HG02943 (cell line): ENCODE measurements around the gene SAP130.
"Not testable (repeated sequence)": the region's sequence is repeated elsewhere in the genome, so short reads cannot be mapped to it uniquely, and the experiment has no call there.

Source experiments
- ATAC-seq: cut with Tn5 transposase; IDR thresholded peaks from one replicate; pipeline ENCODE4 v1.9.1; 2021; ENCODE audit warnings: mild to moderate bottlenecking, low read depth, moderate library complexity; ENCODE audit not compliant: unreplicated experiment

SAP130 gene

GRCh38 chr2:127953849-127954248 is 74.0 kb downstream of the SAP130 start:
- ATAC-seq: no peak

DNA sequence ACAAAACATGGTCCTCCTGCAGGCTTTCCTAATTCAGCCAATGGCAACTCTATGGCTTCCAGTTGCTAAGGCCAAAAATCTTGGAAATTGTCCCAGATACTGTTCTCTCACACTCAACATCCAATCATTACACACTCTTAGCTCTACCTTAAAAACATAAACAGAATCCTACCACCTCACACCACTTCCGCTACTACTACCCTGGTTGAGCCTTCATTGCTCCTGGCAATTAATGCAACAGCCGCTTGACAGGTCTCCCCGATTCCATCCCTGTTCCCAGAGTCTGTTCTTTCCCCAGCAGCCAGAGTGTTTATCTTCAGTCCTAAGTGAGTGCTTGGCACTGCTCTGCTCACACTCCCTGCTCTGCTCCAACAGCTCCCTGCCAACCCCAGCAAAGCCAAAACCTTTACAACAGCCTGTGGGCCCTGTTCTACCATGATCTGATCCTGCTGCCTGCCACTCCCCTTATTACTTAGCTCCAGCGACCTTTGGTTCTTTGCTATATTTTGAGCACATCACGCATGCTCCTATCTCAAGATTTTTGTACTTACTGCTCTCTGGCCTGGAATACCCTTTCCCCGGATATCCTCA is 74.6 kb downstream of the SAP130 start:
- ATAC-seq: no peak

- ATAC-seq: no peak
Observed at GRCh38 chr2:127951026-127951425, 76.8 kb downstream of the SAP130 start.

GRCh38 chr2:127950264-127950663 is 77.6 kb downstream of the SAP130 start:
- no peak for ATAC-seq

DNA sequence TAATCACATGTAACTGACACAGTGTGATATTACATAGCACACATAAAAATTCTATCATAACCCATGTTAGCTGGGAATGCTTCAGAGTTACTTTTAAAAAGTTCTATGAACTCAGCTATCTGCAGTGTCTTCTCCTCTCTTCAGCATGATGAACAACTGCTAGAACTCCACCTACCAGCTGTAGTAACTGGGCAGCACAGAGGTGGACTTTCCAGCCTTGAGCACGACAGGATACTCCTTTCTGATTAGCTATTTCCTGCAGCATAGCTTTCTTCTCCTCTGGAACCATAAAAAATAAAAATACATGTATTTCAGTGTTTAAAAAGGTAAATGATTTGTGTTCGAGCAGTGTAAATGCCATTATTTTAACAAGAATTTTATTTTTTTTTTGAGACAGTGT is 82.6 kb downstream of the SAP130 start:
- no peak for ATAC-seq

DNA sequence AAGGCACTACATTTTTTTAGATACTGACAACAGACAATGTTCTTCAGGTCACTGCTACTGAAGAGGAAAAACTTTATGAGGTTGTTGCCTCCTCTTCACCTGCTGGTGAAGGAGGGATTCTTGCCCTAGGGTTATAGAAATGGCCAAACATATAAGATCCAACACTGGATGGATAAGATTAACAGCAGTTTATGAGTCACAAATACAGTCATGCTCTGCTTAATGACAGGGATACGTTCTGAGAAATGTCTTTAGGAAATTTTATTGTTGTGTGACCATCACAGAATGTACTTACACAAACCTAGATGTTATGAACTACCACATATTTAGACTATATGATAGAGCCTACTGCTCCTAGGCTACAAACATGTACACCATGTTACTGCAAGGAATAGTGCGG is 84.7 kb downstream of the SAP130 start:
- no peak for ATAC-seq

DNA sequence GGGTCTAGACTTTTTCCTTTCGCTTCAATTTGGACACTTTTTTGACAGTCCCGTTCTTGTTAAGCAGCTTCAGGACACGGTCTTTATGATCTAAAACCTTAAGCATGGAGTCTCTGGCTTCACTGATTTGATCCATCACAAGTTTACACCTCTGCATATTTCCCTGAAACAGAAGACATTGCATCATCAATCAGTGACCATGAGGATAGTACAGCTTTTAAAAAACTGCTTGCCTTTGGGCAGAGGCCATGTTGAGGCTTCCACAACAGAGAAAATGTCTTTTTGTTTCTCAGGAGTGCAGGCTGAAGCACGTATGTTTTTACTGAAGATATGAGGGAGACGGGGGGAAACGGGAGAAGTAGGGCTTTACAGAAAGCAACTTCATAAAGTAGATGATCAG is 85.9 kb downstream of the SAP130 start:
- no peak for ATAC-seq

- ATAC-seq: no peak
Observed at GRCh38 chr2:127941461-127941860, 86.4 kb downstream of the SAP130 start.

GRCh38 chr2:127940641-127941040 is 87.2 kb downstream of the SAP130 start:
- no peak for ATAC-seq

- ATAC-seq: no peak
Observed at GRCh38 chr2:127935337-127935736, 92.5 kb downstream of the SAP130 start.

DNA sequence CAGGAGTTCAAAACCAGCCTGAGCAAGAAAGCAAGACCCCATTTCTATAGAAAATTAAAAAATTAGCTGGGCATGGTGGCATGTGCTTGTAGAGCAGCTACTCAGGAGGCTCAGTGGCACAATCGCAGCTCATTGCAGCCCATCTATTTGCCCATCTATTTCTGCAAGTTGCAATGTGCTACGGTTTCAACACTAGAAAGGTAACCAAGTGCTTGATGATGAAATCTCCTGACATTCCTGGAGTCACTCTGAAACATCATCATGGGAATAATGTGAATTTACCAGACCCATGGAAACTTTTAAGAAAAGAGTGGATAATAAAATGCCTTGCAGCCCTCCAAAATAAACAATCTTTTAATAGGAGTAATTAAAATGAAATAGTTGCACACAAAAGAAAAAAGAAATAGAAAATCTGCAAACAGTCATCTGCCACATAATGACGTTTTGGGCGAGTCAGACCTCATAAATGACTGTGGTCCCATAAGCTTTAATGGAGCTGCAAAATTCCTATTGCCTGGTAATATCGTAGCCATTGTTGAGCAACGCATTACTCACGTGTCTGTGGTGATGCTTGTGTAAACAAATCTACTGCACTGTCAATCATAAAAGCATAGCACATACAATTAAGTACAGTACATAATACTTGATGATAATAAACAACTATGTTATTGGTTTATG is 95.5 kb downstream of the SAP130 start:
- no peak for ATAC-seq

- ATAC-seq: no peak
Observed at GRCh38 chr2:127929449-127929848, 98.4 kb downstream of the SAP130 start.

DNA sequence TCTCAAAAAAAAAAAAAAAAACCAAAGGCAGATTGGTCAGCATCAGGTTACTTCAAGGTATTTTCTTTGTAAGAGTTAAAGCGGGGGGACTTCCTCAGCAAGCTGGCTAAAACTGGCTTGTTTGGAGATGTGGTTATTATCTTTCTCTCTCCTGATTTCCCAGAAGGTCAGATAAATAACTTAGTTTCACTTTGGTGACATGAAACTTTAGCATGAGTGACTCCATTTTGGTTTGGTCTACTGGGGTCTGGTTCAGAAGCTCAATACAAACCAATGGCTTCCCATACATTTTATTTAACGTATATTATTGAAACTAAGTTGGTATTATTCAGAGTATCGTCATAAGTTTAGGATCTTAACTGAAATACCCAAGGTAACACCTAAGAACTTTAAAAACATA is 100.5 kb downstream of the SAP130 start:
- ATAC-seq: no peak

- no peak for ATAC-seq
Observed at GRCh38 chr2:127917916-127918315, 109.9 kb downstream of the SAP130 start.

GRCh38 chr2:127913808-127914457 is 113.9 kb downstream of the SAP130 start:
- no peak for ATAC-seq

GRCh38 chr2:127911737-127912136 is 116.1 kb downstream of the SAP130 start:
- ATAC-seq: no peak

GRCh38 chr2:127910415-127910814 is 117.4 kb downstream of the SAP130 start:
- ATAC-seq: no peak

- no peak for ATAC-seq
Observed at GRCh38 chr2:127909019-127909418, 118.8 kb downstream of the SAP130 start.

- not testable (repeated sequence) for ATAC-seq
Observed at GRCh38 chr2:127907733-127908400, 120.0 kb downstream of the SAP130 start.

GRCh38 chr2:127906206-127906926 is 121.5 kb downstream of the SAP130 start:
- ATAC-seq: no peak
